Measurements from ENCODE around the gene PHACTR1.
"Not testable (repeated sequence)": the region's sequence is repeated elsewhere in the genome, so short reads cannot be mapped to it uniquely, and the experiment has no call there.

The PHACTR1 gene

GRCh38 chr6:13216236-13217014 is 499.9 kb downstream of the PHACTR1 start:
- no peak for DNase-seq

DNA sequence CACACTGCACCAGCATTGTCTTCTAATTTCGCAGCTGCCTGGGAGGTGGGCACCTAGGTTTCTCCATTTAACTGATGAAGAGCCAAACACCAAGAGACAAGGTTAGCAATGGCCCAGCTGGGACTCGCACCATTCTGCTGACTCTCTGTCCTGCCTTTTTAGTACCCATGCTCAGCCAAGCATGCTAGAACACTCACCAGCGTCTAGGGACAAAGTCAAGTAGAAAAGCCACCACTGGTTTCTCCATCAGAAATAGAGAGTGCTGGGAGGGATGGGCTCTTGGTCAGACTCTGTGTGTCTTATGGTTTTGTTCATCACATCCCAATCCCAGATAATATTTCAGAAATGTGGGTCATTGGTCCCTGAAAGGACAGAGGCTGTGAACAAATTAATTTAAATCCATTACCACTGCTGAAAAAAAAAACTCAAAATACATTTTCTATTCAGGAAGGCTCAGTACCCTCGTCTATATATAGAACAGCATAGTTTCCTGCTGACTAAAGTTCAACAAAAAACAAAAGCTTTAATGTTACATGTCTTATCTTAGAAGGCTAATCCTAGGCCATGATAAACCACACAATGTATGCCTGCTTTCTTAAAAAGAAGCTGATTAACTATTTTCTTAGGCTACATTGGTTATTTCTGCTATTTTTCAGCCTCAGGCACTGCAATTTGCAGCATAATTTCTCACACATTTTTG is 500.8 kb downstream of the PHACTR1 start:
- no peak for DNase-seq

DNA sequence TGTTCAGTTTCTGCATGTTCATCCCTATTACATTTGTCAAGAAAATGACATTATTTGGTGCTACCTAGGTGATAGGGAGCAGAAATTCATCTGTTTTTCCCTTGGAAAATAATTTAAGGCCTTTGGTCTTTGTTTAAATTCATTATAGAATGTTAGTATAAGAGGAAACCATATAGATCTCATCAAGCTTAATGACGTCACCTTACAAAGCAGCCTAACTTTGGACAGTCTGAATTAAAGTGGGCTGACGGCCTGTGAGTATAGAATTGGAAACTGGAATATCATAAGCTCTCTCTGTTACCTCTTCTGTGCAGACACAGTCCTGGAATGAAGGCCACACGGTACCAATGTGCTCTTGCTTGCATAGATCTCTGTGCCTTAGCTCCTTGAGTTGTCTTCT is 503.7 kb downstream of the PHACTR1 start:
- no peak for DNase-seq

- DNase-seq: no peak
Measured at GRCh38 chr6:13222048-13222447, 505.5 kb downstream of the PHACTR1 start.

DNA sequence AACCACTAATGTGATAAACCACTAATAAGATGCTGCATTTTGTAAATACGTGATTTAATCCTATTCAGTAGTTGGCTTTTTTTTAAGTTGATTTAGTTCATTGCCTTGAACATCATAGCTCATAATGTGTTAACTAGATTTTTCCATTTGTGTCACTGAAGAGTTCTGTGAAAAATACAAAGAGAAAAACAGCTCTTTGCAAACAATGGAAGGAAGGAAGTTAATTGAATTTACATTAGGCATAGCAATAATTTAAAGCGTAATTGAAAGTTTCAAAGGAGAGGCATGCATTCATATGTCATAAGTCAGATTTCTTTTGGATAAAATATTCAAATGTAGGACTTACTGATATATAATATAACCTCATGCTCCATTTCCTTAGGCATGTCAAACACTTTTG is 509.5 kb downstream of the PHACTR1 start:
- DNase-seq: no peak

DNA sequence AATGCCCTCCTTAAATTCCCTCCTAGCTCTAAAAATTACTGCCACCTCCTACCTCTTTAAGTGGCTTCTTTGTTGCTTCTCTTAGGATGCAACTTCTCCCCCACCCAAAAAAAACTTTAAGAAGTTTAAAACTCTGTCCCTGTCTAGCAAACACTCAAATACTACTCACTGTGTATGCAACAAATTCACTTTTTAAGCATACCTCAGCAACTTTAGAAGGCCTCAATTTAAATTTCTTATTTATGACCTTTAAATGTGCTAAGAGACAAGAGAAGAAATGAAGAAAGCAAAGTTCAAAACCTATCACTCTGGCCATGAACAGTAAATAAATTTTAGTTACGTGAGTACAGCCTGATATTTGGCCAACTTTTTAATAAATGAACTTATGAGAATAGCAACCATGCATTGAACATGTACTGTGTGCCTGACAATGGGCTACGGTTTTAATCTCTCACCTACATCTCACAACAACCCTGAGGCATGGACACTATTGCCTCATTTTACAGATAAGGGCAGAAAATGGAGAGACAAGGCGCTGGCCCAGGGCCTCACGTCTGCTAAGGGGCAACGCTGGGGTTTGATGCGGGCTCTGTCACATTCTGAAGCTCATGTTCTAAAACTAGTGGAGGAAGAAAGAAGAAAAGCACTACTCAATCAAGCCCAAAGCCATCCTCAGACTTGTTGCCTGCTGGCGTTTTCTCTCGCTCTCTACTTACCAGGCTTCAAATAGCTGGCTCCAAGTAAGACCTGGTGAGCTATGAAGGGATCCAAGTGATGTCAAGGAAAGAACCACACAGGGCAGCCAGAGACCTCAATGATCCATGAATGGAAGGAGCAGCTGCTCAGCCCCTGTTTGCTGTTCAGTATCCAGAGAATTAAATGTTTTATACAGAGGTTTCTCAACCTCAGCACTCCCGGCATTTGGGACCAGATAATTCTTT is 512.0 kb downstream of the PHACTR1 start:
- DNase-seq: no peak

GRCh38 chr6:13229205-13230085 is 512.9 kb downstream of the PHACTR1 start:
- DNase-seq: no peak

DNA sequence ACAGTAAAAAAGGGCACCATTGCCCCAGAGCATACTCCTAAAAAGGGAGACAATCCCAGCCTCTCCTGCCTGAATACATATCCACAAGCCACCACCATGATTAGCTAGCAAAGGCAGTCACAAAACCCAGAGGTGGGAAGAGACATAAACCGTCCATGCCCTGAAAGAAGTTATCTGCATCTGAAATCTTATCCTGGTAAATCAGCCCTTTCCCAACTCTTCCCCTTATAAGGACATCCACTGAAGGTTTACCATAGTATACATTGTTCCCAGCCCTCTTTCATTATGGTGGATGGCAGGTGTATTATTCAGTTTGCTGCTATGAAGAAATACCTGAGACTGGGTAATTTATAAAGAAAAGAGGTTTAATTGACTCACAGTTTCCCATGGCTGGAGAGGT is 516.5 kb downstream of the PHACTR1 start:
- no peak for DNase-seq

DNA sequence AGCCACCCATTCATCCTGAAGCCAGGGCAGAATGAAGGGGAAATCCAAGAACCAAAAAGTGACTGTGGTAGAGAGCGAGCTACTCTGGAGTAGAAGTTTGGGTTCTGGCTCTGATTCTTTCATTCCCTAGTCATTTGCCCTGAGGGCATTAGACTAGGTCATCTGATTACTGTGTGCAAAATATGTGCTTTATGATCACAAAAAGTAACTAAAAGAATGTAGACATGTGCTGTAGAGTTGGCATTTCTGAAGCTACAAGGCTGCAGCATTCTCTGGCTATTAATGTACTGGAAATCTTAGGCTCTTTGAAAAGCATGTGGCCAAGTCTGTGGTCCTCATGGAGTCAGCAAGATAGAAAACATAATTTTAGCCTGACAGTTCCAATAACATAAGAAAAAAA is 517.6 kb downstream of the PHACTR1 start:
- DNase-seq: no peak

DNA sequence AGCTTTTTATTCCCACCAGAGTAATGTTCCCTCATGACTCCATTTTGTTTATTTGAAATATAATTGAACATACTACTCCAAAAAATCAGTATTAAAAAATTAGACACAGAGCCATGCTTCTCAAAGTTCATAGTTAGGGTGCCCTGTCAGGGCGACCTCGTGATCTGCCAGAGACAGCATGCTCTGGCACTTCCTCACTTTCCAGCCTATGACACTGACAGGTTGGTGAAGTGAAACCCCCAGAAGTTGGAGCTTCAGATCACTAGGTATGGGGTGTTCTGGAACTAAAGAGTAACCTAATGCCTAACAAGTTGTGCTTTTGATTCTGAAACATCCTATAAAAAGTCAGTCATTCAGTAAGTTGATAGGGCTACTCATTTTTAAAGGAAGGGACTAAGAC is 518.8 kb downstream of the PHACTR1 start:
- no peak for DNase-seq

DNA sequence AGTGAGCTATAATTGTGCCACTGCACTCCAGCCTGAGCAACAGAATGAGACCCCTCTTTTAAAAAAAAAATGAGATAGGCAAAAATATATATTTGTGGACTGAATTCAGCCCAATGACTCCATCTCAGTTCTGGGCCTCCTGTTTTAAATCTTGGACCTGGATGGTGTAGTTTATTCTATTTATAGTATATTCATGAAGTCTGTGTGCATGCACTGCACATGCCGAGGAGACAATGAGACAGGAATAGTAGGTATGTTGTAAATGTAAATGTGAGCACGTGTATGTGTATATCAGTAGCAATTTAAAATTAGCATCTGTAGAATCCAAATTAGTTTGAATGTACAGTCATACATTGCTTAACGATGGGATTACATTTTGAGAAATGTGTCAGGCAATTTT is 520.8 kb downstream of the PHACTR1 start:
- DNase-seq: no peak

DNA sequence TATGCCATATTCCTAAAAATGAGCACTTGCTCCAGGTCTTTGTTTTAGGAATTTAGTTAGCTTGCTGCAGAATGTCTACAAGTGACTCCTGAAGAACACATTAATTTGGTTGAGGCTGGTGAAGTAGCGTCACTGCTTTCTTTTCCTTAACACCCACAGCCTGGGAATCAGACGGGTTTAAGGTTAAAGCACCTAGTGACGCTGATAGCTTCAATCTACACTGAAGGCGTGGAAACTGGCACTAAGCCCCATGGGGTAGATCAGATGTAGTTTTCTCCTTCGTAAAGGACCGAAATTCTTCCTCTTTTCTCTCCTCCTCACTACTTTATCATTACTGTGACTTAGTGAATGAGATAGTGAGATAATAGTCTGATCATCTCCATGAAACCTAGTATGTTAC is 521.5 kb downstream of the PHACTR1 start:
- no peak for DNase-seq

- no peak for DNase-seq
Measured at GRCh38 chr6:13238640-13239216, 522.2 kb downstream of the PHACTR1 start.

GRCh38 chr6:13239530-13240455 is 523.2 kb downstream of the PHACTR1 start:
- DNase-seq: no peak

DNA sequence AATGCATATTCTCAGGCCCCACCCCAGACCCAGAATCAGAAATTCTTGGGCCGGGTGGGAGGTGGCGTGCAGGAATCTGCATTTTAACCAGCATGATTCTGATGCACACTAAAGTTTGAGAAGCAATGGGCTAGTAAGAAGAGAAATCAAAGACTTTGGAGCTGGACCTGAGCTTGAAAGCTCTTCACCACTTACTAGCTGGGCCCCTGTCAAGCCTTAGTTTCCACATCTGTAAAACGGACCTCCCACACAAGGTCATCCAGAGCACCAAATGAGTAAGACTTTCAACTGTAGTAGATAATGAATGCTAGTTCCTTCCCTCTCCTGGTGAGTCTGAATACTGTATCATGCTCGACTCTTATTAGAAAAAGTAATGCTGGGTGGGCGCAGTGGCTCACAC is 524.8 kb downstream of the PHACTR1 start:
- no peak for DNase-seq

GRCh38 chr6:13242178-13242577 is 525.6 kb downstream of the PHACTR1 start:
- no peak for DNase-seq

DNA sequence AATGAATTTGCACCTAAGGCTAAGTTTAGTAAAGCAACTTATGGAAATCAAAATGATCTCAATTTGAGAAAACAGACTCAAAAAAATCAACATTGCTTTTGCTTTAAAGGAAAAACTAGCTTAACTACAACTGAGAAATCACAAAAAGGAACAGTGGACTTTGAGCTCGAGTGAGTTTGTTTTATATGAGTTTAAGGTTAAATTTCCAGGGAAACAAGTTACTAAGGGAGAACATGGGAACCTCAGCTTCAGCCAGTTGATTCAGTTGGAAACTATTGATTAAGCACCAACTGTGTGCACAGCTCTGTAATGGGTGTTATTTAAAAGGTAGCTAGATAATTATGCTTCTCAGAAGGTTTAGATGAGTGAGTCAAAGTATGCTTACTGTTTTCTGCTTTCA is 526.0 kb downstream of the PHACTR1 start:
- no peak for DNase-seq

DNA sequence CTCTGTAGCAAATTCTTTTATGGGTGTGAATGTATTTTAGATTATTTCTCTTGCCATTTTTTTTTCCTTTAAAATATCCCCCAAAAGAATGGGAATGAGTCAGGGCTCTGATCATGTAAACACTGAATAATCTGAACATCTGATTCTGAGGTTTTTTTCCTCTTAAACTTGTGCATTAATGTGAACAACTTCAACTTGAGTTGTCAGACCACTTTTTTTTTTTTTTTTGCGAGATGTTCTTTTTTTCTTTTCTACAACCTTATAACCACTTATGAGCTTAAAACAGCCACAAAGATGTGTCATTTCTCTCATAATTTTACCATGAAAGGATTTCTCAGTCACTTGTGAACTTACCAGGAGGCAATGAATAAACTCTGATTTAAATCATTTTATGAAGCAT is 526.5 kb downstream of the PHACTR1 start:
- no peak for DNase-seq

DNA sequence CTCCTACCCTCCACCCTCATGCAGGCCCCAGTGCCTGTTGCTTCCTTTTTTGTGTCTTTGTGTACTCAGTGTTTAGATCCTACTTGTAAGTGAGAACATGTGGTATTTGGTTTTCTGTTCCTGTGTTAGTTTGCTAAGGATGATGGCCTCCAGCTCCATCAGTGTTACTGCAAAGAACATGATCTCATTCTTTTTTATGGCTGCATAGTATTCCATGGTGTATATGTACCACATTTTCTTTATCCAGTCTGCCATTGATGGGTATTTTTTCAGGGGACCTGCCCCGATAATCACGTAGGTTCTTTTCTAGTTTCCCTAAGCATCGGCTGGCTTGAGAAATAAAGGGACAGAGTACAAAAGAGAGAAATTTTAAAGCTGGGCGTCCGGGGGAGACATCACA is 527.2 kb downstream of the PHACTR1 start:
- not testable (repeated sequence) for DNase-seq

GRCh38 chr6:13247627-13248026 is 531.1 kb downstream of the PHACTR1 start:
- no peak for DNase-seq

DNA sequence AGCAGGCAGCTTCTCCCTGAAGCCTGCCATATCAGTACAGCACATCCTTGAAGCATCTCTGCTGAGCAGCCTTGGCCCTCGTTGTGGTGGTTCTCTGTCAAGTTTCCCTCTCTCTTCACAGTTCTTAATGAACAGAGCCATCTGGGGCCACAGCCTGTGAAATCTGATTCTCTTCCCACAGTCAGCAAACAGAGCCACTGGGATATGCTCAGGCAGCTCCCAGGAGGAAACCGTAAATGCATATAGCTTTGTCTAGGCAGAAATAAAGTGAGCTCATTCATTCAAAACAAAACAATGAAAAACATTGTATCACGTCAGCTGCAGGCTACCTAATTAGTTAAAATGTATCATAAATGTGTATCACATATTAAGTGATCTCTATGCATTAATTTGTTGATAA is 531.5 kb downstream of the PHACTR1 start:
- no peak for DNase-seq

Data from activated T-cell treated with anti-CD3 and anti-CD28 coated beads, Interleukin-2, amount 50 U/mL, for 1 hour (primary cell).